Right lobe of liver (tissue), 4 donors: Measurements from ENCODE around the gene MYO1D.

Experiments used
- CTCF ChIP-seq, 4 donors: fragments of 200-600 bp in 3 of 4; fragments of 450-650 bp in 1 of 4; IDR thresholded peaks; one replicate each; pipeline versions ENCODE4 v1.5.1 to v1.8.0; 2016 to 2022; ENCODE audit warnings: antibody characterized with exemption in 4 of 4, mild to moderate bottlenecking in 2 of 4
- POLR2A ChIP-seq: fragments of 450-650 bp; IDR thresholded peaks from one replicate; pipeline ENCODE4 v1.6.1; 2017; ENCODE audit warnings: antibody characterized with exemption, mild to moderate bottlenecking
- donor health status: DM: no; HTN: no; CAD: no.
- donor health status: DM: no; HTN: no; CAD: no.
- donor health status: DM: no; HTN: yes; CAD: no.

GRCh38 chr17:32654324-32654723, 222.6 kb downstream of the MYO1D start:
- TF ChIP-seq CTCF (IDR thresholded peaks at IDR 0.05) (no peak), POLR2A (no peak)
